Tibial artery (tissue), 4 donors: ENCODE results near the gene NFIX.

ENCODE experiments used
- DNase-seq, 2 donors: peaks; one replicate each; pipeline ENCODE4 v3.0.0-alpha.2; 2019
- H3K27ac ChIP-seq, 2 donors: fragments of 200-600 bp; sonication (generic) in 1 of 2; 1 replicate in 1 of 2; 2 replicates in 1 of 2; pipeline ENCODE4 v1.5.1; 2018 to 2019; ENCODE audit warnings: mild to moderate bottlenecking in 1 of 2
- H3K27me3 ChIP-seq, 2 donors: fragments of 200-600 bp; sonication (generic) in 1 of 2; one replicate each; pipeline versions ENCODE4 v1.5.1 to v1.6.0; 2016 to 2019
- H3K36me3 ChIP-seq, 3 donors: fragments of 200-600 bp; sonication (generic) in 2 of 3; one replicate each; pipeline ENCODE4 v1.5.1; 2016 to 2019; ENCODE audit warnings: mild to moderate bottlenecking in 2 of 3
- H3K4me1 ChIP-seq, 4 donors: fragments of 200-600 bp; sonication (generic) in 2 of 4; 1 replicate in 3 of 4; 2 replicates in 1 of 4; pipeline ENCODE4 v1.5.1; 2016 to 2019
- H3K4me3 ChIP-seq, 2 donors: fragments of 200-600 bp; sonication (generic) in 1 of 2; 1 replicate in 1 of 2; 2 replicates in 1 of 2; pipeline ENCODE4 v1.5.1; 2018 to 2019; ENCODE audit warnings: mild to moderate bottlenecking in 2 of 2
- H3K9me3 ChIP-seq, 3 donors: fragments of 200-600 bp; sonication (generic) in 1 of 3; one replicate each; pipeline ENCODE4 v1.5.1; 2016 to 2019
- intact Hi-C: fragments of 100-400 bp; cut with DNase I; formaldehyde crosslinking; loops from one replicate; pipeline ENCODE4 v1.15.0; 2023; ENCODE audit warnings: low total_unique reads
- TF ChIP-seq, protein P1 (sequence below), 2 experiments: fragments of 200-600 bp in 1 of 2; fragments of 450-650 bp in 1 of 2; IDR thresholded peaks; one replicate each; pipeline ENCODE4 v1.5.1; 2017 to 2019; ENCODE audit warnings: antibody characterized with exemption in 2 of 2, mild to moderate bottlenecking in 1 of 2, moderate library complexity in 1 of 2

Gene NFIX

DNA sequence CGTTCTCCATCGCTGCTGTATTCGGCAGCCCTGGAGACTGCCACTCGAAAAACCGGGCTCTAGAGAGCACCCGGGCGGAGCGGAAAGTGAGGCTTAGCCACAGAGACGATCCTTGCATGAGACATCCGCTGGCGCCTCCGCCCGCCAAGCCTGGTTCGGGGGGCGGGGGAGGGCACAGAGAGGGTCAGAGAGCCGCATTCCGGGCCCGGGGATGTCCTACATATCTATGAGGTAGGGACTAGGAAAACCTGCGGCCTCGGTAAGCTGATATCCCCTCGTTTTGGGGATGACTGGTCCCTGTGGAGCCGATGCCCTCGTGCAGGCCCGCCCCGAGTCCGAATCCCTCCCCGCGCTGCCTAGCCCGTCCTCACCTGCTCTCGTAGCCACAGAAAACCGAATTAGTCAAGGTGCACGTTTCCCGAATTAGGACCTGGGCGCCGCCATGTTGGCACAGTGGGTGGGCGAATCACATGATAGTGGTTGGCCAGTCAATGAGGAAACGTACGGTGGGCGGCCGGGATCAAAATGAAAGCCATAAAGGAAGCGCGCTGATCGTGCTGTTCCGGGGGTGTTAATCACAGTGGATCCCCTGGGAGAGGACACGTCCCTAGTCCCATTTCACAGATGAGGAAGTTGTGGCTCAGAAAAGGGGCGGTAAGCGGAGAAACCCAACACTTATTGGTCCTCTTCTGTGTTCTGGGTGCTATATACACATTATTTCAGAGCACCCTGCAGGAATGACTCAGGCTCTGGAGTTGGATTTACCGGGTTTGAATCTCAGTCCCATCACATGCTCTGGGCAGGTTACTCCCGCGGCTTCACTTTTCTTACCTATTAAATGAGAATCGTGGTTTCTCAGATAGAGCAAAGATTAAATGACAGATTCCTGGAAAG lies 121.3 kb downstream of the NFIX start, which contains the start of gene TRMT1:
Gene TRMT1, minus strand, starts transcription at position 459 of the 894 bp plus-strand sequence. Its CDS starts 341 bp downstream, at position 118.
- intact Hi-C loops, result no loop called here
- peak; percentile 94 for DNase-seq
- peak within 1 kb of the TSS; percentile 70 to 98 for H3K4me3 ChIP-seq
- no peaks in the 10 kb centered on the region for H3K9me3 ChIP-seq
- peaks cover 0 to 36% (median 20%) of the 10 kb centered on the region in 3 donors for H3K36me3 ChIP-seq
- H3K27ac ChIP-seq, result peak within 1 kb of the TSS; percentile 61 to 70
- no peaks in the 10 kb centered on the region for H3K27me3 ChIP-seq
- peaks cover 0 to 42% (median 31%) of the 10 kb centered on the region in 4 donors for H3K4me1 ChIP-seq
- TF ChIP-seq, protein P1, sequence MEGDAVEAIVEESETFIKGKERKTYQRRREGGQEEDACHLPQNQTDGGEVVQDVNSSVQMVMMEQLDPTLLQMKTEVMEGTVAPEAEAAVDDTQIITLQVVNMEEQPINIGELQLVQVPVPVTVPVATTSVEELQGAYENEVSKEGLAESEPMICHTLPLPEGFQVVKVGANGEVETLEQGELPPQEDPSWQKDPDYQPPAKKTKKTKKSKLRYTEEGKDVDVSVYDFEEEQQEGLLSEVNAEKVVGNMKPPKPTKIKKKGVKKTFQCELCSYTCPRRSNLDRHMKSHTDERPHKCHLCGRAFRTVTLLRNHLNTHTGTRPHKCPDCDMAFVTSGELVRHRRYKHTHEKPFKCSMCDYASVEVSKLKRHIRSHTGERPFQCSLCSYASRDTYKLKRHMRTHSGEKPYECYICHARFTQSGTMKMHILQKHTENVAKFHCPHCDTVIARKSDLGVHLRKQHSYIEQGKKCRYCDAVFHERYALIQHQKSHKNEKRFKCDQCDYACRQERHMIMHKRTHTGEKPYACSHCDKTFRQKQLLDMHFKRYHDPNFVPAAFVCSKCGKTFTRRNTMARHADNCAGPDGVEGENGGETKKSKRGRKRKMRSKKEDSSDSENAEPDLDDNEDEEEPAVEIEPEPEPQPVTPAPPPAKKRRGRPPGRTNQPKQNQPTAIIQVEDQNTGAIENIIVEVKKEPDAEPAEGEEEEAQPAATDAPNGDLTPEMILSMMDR (IDR thresholded peaks at IDR 0.05), result no peak

DNA sequence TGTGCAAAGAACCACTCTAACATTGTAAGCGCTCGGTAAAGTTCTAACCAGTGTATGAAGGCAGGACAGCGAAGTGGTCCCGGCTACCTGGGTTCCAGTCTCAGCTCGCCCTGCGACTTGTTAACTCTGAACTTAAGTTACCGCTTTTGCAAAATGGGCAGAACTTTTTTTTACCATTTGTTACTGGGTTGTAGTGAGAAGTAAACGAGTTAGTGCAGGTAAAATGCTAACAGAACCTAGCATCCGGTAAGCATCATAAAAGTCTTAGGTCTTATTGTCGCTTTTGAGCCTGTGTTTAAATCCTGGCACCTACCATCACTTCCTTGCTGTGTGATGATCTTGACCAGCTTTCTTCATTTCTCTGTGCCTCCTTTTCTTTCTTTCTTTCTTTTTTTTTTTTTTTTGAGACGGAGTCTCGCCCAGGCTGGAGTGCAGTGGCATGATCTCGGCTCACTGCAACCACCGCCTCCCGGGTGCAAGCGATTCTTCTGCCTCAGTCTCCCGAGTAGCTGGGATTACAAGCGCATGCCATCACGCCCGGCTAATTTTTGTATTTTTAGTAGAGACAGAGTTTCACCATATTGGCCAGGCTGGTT lies 122.0 kb downstream of the NFIX start:
- DNase-seq, result no peak
- Histone ChIP-seq H3K9me3 (no peaks in the 10 kb centered on the region), H3K4me1 (peaks cover 0 to 42% (median 31%) of the 10 kb centered on the region in 4 donors), H3K27me3 (no peaks in the 10 kb centered on the region), H3K27ac (peak overlapping the region; percentile 61 to 70), H3K36me3 (peaks cover 0 to 29% (median 17%) of the 10 kb centered on the region in 3 donors), H3K4me3 (peak overlapping the region; percentile 70 to 98)
- intact Hi-C loops, result no loop called here
- TF ChIP-seq, protein P1 (IDR thresholded peaks at IDR 0.05), result no peak

DNA sequence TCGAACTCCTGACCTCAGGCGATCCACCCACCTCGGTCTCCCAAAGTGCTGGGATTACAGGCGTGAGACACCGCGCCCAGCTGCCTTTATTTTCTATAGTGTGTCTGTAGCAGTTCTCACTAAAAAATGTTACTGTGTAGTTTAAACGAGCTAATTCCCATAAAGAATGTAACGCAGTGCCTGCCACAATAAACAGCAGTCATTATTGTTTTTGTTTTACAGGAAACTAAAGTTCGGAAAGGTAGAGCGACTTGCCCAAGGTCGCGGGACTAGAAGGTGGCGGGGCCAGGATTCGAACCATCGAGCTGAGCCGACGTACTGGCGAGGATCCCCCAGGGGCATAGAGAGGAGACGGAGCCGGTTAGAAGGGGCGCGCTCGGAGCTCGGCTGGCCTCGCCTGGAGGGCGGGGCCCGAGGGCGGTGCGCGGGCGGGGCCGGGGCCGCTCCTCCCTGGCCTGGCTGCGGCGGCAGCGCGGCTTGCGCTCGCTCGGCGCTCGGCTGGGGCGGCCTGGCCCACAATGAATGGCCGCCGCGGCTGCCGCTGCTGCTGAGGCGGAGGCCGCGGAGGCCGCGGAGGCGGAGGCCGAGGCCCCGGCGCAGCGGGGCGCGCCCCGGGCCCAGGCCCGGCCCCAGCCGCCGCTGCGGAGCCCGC lies 122.6 kb downstream of the NFIX start, which contains the start of gene NACC1:
Gene NACC1, plus strand, starts transcription at position 493 of the 652 bp plus-strand sequence. CDS start 16,944 bp downstream, outside the sequence.
- Histone ChIP-seq H3K27ac (peak within 1 kb of the TSS; percentile 62 to 70), H3K9me3 (no peaks in the 10 kb centered on the region), H3K4me1 (peaks cover 0 to 42% (median 31%) of the 10 kb centered on the region in 4 donors), H3K4me3 (peak within 1 kb of the TSS; percentile 70 to 98), H3K36me3 (peaks cover 0 to 23% (median 11%) of the 10 kb centered on the region in 3 donors), H3K27me3 (no peaks in the 10 kb centered on the region)
- TF ChIP-seq, protein P1 (IDR thresholded peaks at IDR 0.05), result no peak
- intact Hi-C loops, result no loop called here
- DNase-seq, result peak; percentile 84 to 94

DNA sequence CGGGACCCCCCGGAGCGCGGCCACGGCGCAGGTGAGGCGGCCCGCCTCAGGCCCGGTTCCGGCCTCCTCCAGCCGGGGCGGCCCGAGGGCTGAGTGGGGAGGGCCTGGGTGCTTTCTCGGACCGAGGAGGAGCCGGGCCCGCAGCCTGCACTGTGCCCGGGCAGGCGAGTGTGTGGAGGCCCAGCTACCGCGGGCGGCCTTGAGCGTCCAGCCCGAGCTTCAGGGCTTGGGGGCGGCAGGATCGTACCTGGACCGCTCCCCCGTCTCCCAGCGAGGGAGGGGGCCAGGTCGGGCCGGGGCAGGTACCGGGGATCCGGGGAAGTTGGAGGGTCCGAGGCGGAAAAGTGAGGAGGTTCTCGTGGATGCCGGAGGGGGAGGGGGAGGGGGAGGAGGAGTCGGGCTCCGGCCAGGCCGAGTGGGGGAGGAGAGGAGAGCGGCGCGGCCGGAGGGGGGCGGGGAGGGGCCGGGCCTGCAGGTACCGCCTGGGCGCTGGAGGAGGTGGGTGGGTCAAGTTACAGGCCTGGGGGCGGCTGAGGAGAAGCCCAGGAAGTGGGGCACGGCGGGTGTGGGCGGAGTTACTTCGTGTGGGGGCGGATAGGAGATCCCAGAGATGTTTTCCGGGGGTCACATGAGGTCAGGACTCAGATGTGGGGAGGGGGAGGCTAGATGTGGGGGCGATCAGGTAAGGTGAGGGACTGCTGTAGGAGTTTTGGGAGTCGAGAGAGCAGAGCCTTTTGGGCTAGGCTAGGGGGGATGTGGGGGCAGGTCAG lies 123.3 kb downstream of the NFIX start:
- intact Hi-C loops, result no loop called here
- Histone ChIP-seq H3K27me3 (no peaks in the 10 kb centered on the region), H3K4me3 (peak overlapping the region; percentile 70 to 98), H3K4me1 (peaks cover 0 to 42% (median 31%) of the 10 kb centered on the region in 4 donors), H3K27ac (peak overlapping the region; percentile 46 to 62), H3K36me3 (peaks cover 0 to 16% (median 7%) of the 10 kb centered on the region in 3 donors), H3K9me3 (no peaks in the 10 kb centered on the region)
- TF ChIP-seq, protein P1 (IDR thresholded peaks at IDR 0.05), result no peak
- DNase-seq, result no peak

DNA sequence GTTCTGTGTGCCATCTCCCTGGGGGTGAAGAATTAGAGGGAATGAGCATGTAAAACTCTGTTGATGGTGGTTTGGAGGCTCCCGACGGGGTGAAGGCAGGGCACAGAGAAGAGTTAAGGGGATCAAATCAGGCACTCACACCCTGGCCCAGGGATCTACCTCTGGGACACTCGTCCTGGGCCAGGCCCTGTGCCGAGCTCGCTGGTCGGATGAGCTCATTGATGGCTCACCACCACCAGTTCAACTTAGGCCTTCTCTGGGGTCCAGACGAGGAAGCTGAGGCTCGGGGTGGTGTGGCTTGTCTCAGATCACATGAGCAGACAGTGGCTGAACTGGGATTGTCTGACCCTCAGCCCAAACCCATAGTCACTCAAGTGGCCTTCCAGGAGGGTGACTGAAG lies 124.4 kb downstream of the NFIX start:
- Histone ChIP-seq H3K9me3 (no peaks in the 10 kb centered on the region), H3K27me3 (no peaks in the 10 kb centered on the region), H3K36me3 (peaks cover 0 to 10% (median under 1%) of the 10 kb centered on the region in 3 donors), H3K4me3 (no peak overlapping the region), H3K27ac (no peak overlapping the region), H3K4me1 (peaks cover 0 to 42% (median 31%) of the 10 kb centered on the region in 4 donors)
- intact Hi-C loops, result no loop called here
- no peak for DNase-seq
- TF ChIP-seq, protein P1 (IDR thresholded peaks at IDR 0.05), result no peak
